PFSK-1 (cell line): ENCODE data around the gene RGS2.

Experiments used
- FOXP2 ChIP-seq: optimal IDR thresholded peaks from 2 replicates; pipeline ENCODE3; 2011; ENCODE audit warnings: borderline replicate concordance, control low read depth, inconsistent platforms; ENCODE audit not compliant: insufficient read depth; ENCODE audit errors: extremely low read length, extremely low read depth
- POLR2AphosphoS5 ChIP-seq: IDR thresholded peaks from 2 replicates; pipeline ENCODE4 v1.6.1; 2012; ENCODE audit warnings: low read depth, mild to moderate bottlenecking, control low read depth, low read length, moderate library complexity
- REST ChIP-seq, 2 experiments: IDR thresholded peaks; 2 replicates each; pipeline versions ENCODE4 v1.6.1 to v1.8.0; 2011 to 2012; ENCODE audit warnings: low read depth in 2 of 2, low read length in 2 of 2, control low read depth in 1 of 2, inconsistent platforms in 1 of 2, mild to moderate bottlenecking in 1 of 2, moderate library complexity in 1 of 2; ENCODE audit not compliant: insufficient read depth in 1 of 2
- SIN3A ChIP-seq: IDR thresholded peaks from 2 replicates; pipeline ENCODE4 v1.6.1; 2012; ENCODE audit warnings: mild to moderate bottlenecking, low read length, moderate library complexity, borderline replicate concordance; ENCODE audit not compliant: insufficient read depth
- TAF1 ChIP-seq: IDR thresholded peaks from 2 replicates; pipeline ENCODE4 v1.6.1; 2012; ENCODE audit warnings: low read length, control low read depth, borderline replicate concordance; ENCODE audit not compliant: insufficient read depth

GRCh38 chr1:192771341-192771740 lies 37.5 kb upstream of the RGS2 start:
- no peak for TF ChIP-seq POLR2AphosphoS5
- TF ChIP-seq TAF1 = no peak
- no peak for TF ChIP-seq REST (IDR thresholded peaks at IDR 0.05; ENCODE audit: insufficient read depth in 1 of 2, low read depth in 2 of 2, low read length in 2 of 2)
- TF ChIP-seq SIN3A = no peak
- TF ChIP-seq FOXP2 = no peak
